GM23248 (cell line): ENCODE data around the gene MT1G.

Experiments used
- EZH2 ChIP-seq: fragments of 200-600 bp; sonication (generic); IDR thresholded peaks from 2 replicates; pipeline ENCODE4 v1.6.1; 2018; ENCODE audit warnings: antibody characterized with exemption, mild to moderate bottlenecking; ENCODE audit not compliant: insufficient read depth, poor library complexity, severe bottlenecking
- EZH2phosphoT487 ChIP-seq: fragments of 200-600 bp; sonication (generic); IDR thresholded peaks from 2 replicates; pipeline ENCODE4 v1.6.1; 2018; ENCODE audit warnings: antibody characterized with exemption, moderate library complexity, mild to moderate bottlenecking, low read depth; ENCODE audit not compliant: insufficient read depth

DNA sequence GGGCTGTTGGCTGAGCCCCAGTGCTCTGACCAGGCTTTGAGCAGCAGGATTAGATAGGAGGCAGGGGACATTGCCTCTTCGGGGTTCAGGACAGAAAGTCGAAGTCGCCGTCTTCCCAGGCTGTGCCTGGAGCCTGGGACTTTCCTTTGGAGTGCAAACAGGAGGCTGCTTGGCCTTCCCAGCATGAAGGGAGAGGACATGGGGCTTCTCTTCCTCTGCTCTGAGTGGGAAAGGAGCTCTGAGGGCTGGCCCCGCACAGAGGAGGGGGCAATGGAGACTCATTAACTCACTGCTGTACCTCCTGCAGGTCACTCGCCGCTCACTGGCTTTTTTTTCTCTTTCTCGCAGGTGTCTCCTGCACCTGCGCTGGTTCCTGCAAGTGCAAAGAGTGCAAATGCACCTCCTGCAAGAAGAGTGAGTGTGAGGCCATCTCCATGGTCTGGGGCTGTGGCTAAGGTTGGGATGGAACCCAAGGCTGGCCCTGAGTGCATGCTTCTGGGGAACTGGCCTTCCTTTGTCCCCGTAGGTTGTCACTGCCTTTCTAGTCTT, 9.5 kb downstream of the MT1G start:
- TF ChIP-seq EZH2 (no peak), EZH2phosphoT487 (no peak)
